HCT116 (cell line): ENCODE measurements around the gene DNAJC10. TPM values are rescaled to one million over a fixed set of nuclear protein-coding genes. Genes with fewer than 3 reads are reported as not detected.

Experiments
- ATAC-seq: fragments of 200-7000 bp; cut with Tn5 transposase; 2 replicates; pipeline ENCODE4 v1.9.1; 2020; ENCODE audit warnings: mild to moderate bottlenecking, moderate library complexity
- BruUV-seq: library from RNA; stranded (reverse); fragments of 400-500 nt; replicated peaks from 2 replicates; lab custom pipeline; 2021; lab: Mats Ljungman, UMichigan
- CTCF ChIA-PET: fragments of 300-600 bp; sonication (Branson Sonifier 250); formaldehyde crosslinking; loops from one replicate; lab custom pipeline; 2021; ENCODE audit warnings: antibody characterized with exemption; lab: Charles Lee
- POLR2A ChIA-PET: fragments of 300-600, 350-600 bp; sonication (Branson Sonifier 250); formaldehyde crosslinking; loops from one replicate; lab custom pipeline; 2021; ENCODE audit warnings: antibody characterized with exemption; lab: Charles Lee
- RAD21 ChIA-PET, 2 experiments: fragments of 300-600 bp; sonication (Branson Sonifier 250); formaldehyde crosslinking; loops; one replicate each; lab custom pipeline; 2023; ENCODE audit warnings: low total read pairs in 2 of 2; ENCODE audit not compliant: uncharacterized antibody in 2 of 2, unreplicated experiment in 2 of 2, low non-redundant PET in 1 of 2; lab: Charles Lee
- DNase-seq: peaks from one replicate; pipeline ENCODE4 v3.0.0-alpha.2; 2010; ENCODE audit warnings: low read depth, low spot score
- H2AFZ ChIP-seq: fragments of 200-600 bp; shearing (Covaris generic), sonication (generic); 2 replicates; pipeline ENCODE4 v1.6.1; 2017; ENCODE audit warnings: low read depth, mixed run types, mixed read lengths, antibody characterized with exemption, low read length; ENCODE audit not compliant: poor library complexity, severe bottlenecking
- H3K27ac ChIP-seq: 2 replicates; pipeline ENCODE4 v1.5.1; 2012; ENCODE audit warnings: low read depth, low read length
- H3K27me3 ChIP-seq: fragments of 200-600 bp; sonication (generic); 2 replicates; pipeline ENCODE4 v1.6.1; 2016; ENCODE audit warnings: mixed run types, low read length, mixed read lengths; ENCODE audit not compliant: insufficient read depth
- H3K36me3 ChIP-seq, 2 experiments: fragments of 200-500 bp in 1 of 2; fragments of 200-600 bp in 1 of 2; sonication (Bioruptor generic) in 1 of 2; sonication (generic) in 1 of 2; 2 replicates each; pipeline versions ENCODE4 v1.5.1 to v1.6.1; 2014 to 2016; ENCODE audit warnings: low read length in 2 of 2, inconsistent platforms in 1 of 2, mixed read lengths in 1 of 2, mixed run types in 1 of 2; ENCODE audit not compliant: insufficient read depth in 2 of 2, control insufficient read depth in 1 of 2
- H3K4me1 ChIP-seq, 2 experiments: fragments of 200-600 bp in 1 of 2; sonication (generic) in 1 of 2; 2 replicates each; pipeline versions ENCODE4 v1.5.1 to v1.6.1; 2012 to 2017; ENCODE audit warnings: low read length in 2 of 2, inconsistent platforms in 1 of 2, mild to moderate bottlenecking in 1 of 2, mixed read lengths in 1 of 2, mixed run types in 1 of 2, moderate library complexity in 1 of 2; ENCODE audit not compliant: insufficient read depth in 2 of 2, control insufficient read depth in 1 of 2
- H3K4me2 ChIP-seq: fragments of 200-600 bp; sonication (generic); 2 replicates; pipeline ENCODE4 v1.6.1; 2017; ENCODE audit warnings: mixed run types, low read length, mixed read lengths
- H3K4me3 ChIP-seq, 2 experiments: fragments of 200-600 bp in 1 of 2; sonication (generic) in 1 of 2; replicated peaks in 1 of 2; 2 replicates each; pipeline ENCODE4 v1.5.1; 2011 to 2016; ENCODE audit warnings: low read length in 2 of 2, control low read depth in 1 of 2, low read depth in 1 of 2, mild to moderate bottlenecking in 1 of 2, mixed read lengths in 1 of 2, mixed run types in 1 of 2
- H3K79me2 ChIP-seq: fragments of 200-600 bp; sonication (generic); 2 replicates; pipeline ENCODE4 v1.6.1; 2017; ENCODE audit warnings: mild to moderate bottlenecking, mixed run types, low read length, moderate library complexity, mixed read lengths; ENCODE audit not compliant: insufficient read depth
- H3K9ac ChIP-seq: fragments of 200-600 bp; sonication (generic); 2 replicates; pipeline ENCODE4 v1.6.1; 2016; ENCODE audit warnings: low read length, mixed read lengths
- H3K9me2 ChIP-seq: fragments of 200-600 bp; sonication (generic), shearing (Covaris generic); 2 replicates; pipeline ENCODE4 v1.6.1; 2017; ENCODE audit warnings: mixed run types, mild to moderate bottlenecking, moderate library complexity; ENCODE audit not compliant: insufficient read depth
- H3K9me3 ChIP-seq, 2 experiments: fragments of 200-500 bp in 1 of 2; fragments of 200-600 bp in 1 of 2; sonication (Bioruptor generic) in 1 of 2; sonication (generic) in 1 of 2; 2 replicates each; pipeline ENCODE4 v1.6.1; 2014 to 2017; ENCODE audit warnings: low read length in 2 of 2, mixed read lengths in 2 of 2, inconsistent platforms in 1 of 2, low read depth in 1 of 2, mild to moderate bottlenecking in 1 of 2, mixed run types in 1 of 2, moderate library complexity in 1 of 2; ENCODE audit not compliant: control insufficient read depth in 1 of 2, insufficient read depth in 1 of 2
- H4K20me1 ChIP-seq: fragments of 200-600 bp; sonication (generic), shearing (Covaris generic); 2 replicates; pipeline ENCODE4 v1.6.1; 2017; ENCODE audit warnings: mixed run types, mild to moderate bottlenecking, moderate library complexity; ENCODE audit not compliant: insufficient read depth
- CBX3 ChIP-seq: IDR thresholded peaks from 2 replicates; pipeline ENCODE4 v1.6.1; 2012; ENCODE audit warnings: low read depth
- CEBPB ChIP-seq: IDR thresholded peaks from 2 replicates; pipeline ENCODE4 v1.6.1; 2012; ENCODE audit warnings: low read depth
- CTCF ChIP-seq, 3 experiments: fragments of 200-600 bp in 1 of 3; sonication (generic) in 1 of 3; IDR thresholded peaks in 2 of 3; conservative IDR thresholded peaks in 1 of 3; 2 replicates each; pipeline ENCODE4 v1.5.1; 2012 to 2017; ENCODE audit warnings: low read depth in 2 of 3, low read length in 2 of 3, antibody characterized with exemption in 1 of 3, borderline replicate concordance in 1 of 3, control low read depth in 1 of 3, mild to moderate bottlenecking in 1 of 3, mixed read lengths in 1 of 3, mixed run types in 1 of 3, moderate library complexity in 1 of 3; ENCODE audit not compliant: insufficient read depth in 1 of 3
- SIN3A ChIP-seq: IDR thresholded peaks from 2 replicates; pipeline ENCODE4 v1.6.1; 2012; ENCODE audit warnings: low read depth
- intact Hi-C: fragments of 100-400 bp; cut with micrococcal nuclease; formaldehyde crosslinking; loops from 2 replicates; pipeline ENCODE4 v1.10.0; 2022
- total RNA-seq: library from RNA; stranded (reverse); gene quantifications from one replicate; pipeline ENCODE4 v1.2.1, GENCODE V29; 2021; ENCODE audit not compliant: unreplicated experiment

The DNAJC10 gene
- total RNA-seq, 1 experiment from 2014 or later, result 80.4 TPM

- Histone ChIP-seq H3K9me2 (no peaks in the 10 kb centered on the region), H3K9me3 (no peaks in the 10 kb centered on the region)
- no TSS peak for BruUV-seq
- RAD21 ChIA-PET, result no interaction called here
- TF ChIP-seq CBX3 (no peak), CEBPB (peak; percentile 63)
- TF ChIP-seq, all 23 proteins: peak for 1
- Histone ChIP-seq H2AFZ (no peak overlapping the region), H4K20me1 (no peaks in the 10 kb centered on the region; the same call in 1 of the 2 replicates), H3K27ac (no peak overlapping the region), H3K4me1 (no peaks in the 10 kb centered on the region), H3K9ac (no peak overlapping the region), H3K4me3 (no peak overlapping the region), H3K4me2 (no peak overlapping the region), H3K27me3 (no peaks in the 10 kb centered on the region), H3K36me3 (peaks cover 24 to 30% of the 10 kb centered on the region in 2 experiments; a peak in 3 of 4 replicates), H3K79me2 (no peaks in the 10 kb centered on the region)
- ChIA-PET CTCF (interaction anchor here (1.1 to 1.7 kb wide), 2 partner anchors 23 to 218 kb away, joined by 3 to 24 read pairs; no protein-coding TSS in a partner anchor), POLR2A (no interaction called here)
- no peak for DNase-seq
- intact Hi-C loops, result loop anchor here (10.0 kb wide), 1 partner anchor 333 kb away; no protein-coding TSS in a partner anchor
- ATAC-seq, result no peak
Observed at GRCh38 chr2:182761903-182762302, 45.8 kb downstream of the DNAJC10 start.

GRCh38 chr2:182763311-182763912 is 47.4 kb downstream of the DNAJC10 start:
- DNase-seq, result peak; percentile 18
- no peaks in the 10 kb centered on the region for H3K4me1 ChIP-seq
- TF ChIP-seq CTCF (IDR thresholded peaks at IDR 0.05 in 2 of 3, conservative IDR thresholded peaks at IDR 0.05 in 1 of 3; ENCODE audit: borderline replicate concordance in 1 of 3, insufficient read depth in 1 of 3, low read depth in 2 of 3, low read length in 2 of 3) (peak; percentile 18 to 53 (median 47); a peak in 5 of 6 replicates), SIN3A (no peak)
- H3K4me3 ChIP-seq, result no peak overlapping the region
- no peak overlapping the region for H3K9ac ChIP-seq
- H3K27ac ChIP-seq, result no peak overlapping the region
- peaks cover 16 to 22% of the 10 kb centered on the region in 2 experiments; a peak in 3 of 4 replicates for H3K36me3 ChIP-seq
- H4K20me1 ChIP-seq, result no peaks in the 10 kb centered on the region
- POLR2A ChIA-PET, result no interaction called here
- CTCF ChIA-PET, result interaction anchor here (0.8 to 1.7 kb wide), 6 partner anchors 10 to 278 kb away, joined by 3 to 24 read pairs (median 3); no protein-coding TSS in a partner anchor
- H3K4me2 ChIP-seq, result no peak overlapping the region
- no peak overlapping the region for H2AFZ ChIP-seq
- intact Hi-C loops, result loop anchor here (10.0 kb wide), 1 partner anchor 331 kb away; no protein-coding TSS in a partner anchor
- H3K9me2 ChIP-seq, result no peaks in the 10 kb centered on the region
- H3K79me2 ChIP-seq, result no peaks in the 10 kb centered on the region
- no TSS peak for BruUV-seq
- RAD21 ChIA-PET, result no interaction called here
- no peaks in the 10 kb centered on the region for H3K27me3 ChIP-seq
- H3K9me3 ChIP-seq, result no peaks in the 10 kb centered on the region
- peak; percentile 82 for ATAC-seq
